GM18951 (cell line): ENCODE data around the gene KIAA0753.
"Not testable (repeated sequence)": the region's sequence is repeated elsewhere in the genome, so short reads cannot be mapped to it uniquely, and the experiment has no call there.

ENCODE experiments used
- POLR2A ChIP-seq: IDR thresholded peaks from 4 replicates; pipeline ENCODE4 v1.6.1; 2011; ENCODE audit warnings: mild to moderate bottlenecking; ENCODE audit not compliant: insufficient read length, insufficient read depth; ENCODE audit errors: extremely low read depth
- in situ Hi-C: fragments of 300-500 bp; cut with MboI; formaldehyde crosslinking; loops from one replicate; pipeline ENCODE4 v1.12.0; 2022; ENCODE audit warnings: low sequenced_read_pairs, mixed read lengths, inconsistent platforms; ENCODE audit not compliant: unreplicated experiment

The KIAA0753 gene

GRCh38 chr17:6661464-6661848, 20.9 kb upstream of the KIAA0753 start:
- in situ Hi-C loops = no loop called here
- no peak for TF ChIP-seq POLR2A

GRCh38 chr17:6660805-6661463, 20.4 kb upstream of the KIAA0753 start:
- TF ChIP-seq POLR2A = no peak
- in situ Hi-C loops = no loop called here

DNA sequence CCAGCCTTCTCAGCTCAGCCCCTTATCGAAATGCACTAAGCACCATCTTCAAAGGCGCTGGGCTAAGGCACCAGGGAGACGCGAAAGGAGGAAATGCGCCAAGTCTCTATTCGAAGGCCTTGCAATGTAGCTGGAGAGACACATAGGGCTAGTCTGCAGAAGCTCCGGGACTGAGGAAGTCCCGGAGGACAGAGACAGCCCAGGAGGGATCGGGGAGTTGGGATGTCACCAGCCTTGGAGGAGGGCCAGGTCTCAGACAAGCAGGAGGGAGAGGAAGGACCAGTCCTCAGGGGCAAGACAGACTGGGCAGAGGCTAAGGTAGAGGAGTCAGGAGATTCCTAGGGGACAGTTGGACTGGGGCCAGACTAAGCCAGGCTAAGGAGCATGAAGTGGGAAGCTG, 19.6 kb upstream of the KIAA0753 start:
- TF ChIP-seq POLR2A = no peak
- in situ Hi-C loops = no loop called here

GRCh38 chr17:6658411-6658810, 17.9 kb upstream of the KIAA0753 start:
- in situ Hi-C loops = not testable (repeated sequence)

DNA sequence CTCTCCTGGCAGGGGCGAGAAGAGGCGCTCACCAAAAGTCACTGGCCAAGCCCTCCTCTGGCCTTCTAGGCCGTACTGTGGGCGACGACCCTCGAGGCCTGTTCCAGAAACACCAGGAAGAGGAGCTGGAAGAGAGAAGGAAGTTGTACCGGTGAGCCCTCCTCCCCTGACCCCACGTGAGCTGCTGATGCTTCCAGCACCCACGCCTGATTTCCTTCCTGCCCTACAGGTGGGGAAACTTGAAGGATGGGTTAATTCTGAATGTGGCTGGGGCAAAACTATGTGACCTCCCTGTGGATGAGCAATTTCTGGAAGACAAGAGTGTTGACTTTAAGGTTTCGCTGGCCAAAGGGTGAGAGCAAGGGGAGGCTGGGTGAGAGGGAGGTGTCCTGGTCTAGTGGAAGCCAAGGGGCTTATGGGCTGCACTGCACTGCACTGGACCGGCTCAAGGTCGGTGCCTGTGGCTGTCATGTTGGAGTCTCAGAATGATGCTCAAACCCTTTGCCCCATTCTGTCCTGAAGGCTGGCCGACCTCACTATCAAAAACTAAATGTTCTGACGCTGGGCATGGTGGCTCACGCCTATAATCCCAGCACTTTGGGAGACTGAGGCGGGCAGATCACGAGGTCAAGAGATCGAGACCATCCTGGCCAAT, 17.2 kb upstream of the KIAA0753 start:
- in situ Hi-C loops = no loop called here
- TF ChIP-seq POLR2A = no peak

- in situ Hi-C loops = not testable (repeated sequence)
- TF ChIP-seq POLR2A = peak; percentile 10
Observed at GRCh38 chr17:6656797-6657632, 16.5 kb upstream of the KIAA0753 start.

GRCh38 chr17:6655732-6656361, 15.3 kb upstream of the KIAA0753 start:
- in situ Hi-C loops = not testable (repeated sequence)

DNA sequence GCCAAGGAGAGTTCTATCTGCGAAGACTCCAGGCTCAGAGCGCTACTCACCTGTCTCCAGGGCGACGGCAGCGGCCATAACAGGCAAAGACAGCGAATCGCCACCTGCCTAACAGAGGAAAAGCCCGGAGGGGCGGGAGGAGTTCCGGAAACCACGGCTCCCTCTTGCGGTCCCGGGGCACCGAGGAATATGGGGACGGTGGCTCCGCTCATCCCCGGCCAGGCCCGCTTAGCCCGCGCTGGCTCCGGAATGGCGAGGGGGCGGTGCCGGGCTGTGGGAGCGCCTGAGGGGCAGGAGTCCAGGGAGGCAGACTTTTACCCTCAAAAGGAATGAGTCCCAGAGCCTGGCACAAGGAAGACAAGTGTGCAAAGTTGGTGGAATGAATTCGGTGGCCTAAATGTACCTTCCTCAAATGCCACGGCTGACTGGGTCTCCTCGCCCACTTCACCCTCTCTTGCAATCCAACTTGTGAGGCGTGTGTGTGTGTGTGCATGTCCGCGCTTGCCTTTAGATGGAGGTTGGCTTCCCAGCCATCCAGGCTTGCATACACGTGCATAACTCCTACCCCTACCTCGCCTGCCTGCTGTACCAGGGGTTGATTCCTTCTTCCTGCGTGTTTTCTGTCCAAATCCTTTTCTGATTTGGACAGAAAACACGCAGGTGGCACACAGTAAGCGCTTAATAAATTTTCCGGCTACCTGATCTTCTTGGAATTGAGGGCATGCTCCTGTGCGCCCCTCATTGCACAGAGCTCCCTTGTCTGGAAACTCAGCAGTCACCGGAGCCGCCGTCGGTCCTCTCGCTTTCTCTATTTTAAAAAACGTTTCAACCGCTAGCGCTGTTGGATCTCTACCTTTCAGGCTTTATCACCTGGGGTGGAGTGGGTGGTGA, 14.6 kb upstream of the KIAA0753 start:
- in situ Hi-C loops = no loop called here
- TF ChIP-seq POLR2A = no peak

DNA sequence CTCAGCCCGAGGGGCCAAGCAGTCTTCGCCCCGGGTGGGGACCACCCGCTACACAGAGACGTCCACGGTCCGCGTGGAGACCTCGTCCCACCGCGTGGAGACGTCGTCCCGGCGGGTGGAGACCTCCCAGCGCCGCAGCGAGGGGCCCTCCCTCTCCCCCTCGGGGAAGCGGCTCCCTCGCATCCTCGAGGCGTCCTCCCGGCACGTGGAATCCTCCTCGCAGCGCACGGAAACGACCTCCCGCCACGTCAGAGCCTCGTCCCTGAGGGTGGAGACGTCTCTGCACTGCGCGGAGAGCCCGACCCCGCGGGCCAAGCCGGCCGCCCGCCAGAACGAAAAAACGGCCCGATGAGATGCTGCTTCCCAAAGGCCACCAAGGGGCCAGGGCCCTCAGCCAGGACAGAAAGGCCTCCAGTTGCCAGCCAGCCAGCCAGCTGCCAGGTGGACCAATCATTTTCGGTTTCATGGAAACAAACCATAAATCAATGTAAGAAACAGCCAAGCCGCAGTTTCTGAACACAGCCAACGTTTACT, 11.5 kb upstream of the KIAA0753 start:
- TF ChIP-seq POLR2A = no peak

DNA sequence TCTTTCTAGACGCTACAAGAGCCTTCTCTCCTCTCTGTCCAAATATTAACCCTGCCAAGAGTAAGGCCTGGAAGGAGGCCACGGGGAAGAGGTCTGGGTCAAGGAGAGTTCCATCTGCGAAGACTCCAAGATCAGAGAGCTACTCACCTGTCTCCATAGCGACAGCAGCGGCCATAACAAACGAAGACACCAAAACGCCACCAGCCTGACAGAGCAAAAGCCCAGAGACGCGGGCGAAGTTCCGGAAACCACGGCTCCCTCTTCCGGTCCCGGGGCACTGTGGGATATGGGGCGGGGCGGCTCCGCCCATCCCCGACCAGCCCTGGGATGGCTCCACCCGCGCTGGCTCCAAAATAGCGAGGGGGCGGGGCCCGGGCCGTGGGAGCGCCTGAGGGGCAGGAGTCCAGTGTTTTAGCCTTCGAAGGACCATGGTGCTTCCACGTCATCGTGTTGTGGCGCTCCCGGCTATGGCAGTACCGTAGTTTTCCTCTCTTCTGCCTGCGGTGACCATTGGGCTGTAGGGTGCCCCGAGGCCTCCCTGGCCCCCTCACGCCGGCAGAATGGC, 10.9 kb upstream of the KIAA0753 start, which contains the start of the genes C17orf100 and MED31:
C17orf100 (plus strand) TSS at position 409 of the 565 bp plus-strand sequence; CDS start at position 561, 152 bp downstream.
MED31 (minus strand) TSS at position 252 of the 565 bp plus-strand sequence; CDS start at position 175, 77 bp downstream.
- in situ Hi-C loops = no loop called here
- peak; percentile 77 for TF ChIP-seq POLR2A

More for the DNA sequence above, 11.5 kb upstream of the KIAA0753 start:
- in situ Hi-C loops = no loop called here

DNA sequence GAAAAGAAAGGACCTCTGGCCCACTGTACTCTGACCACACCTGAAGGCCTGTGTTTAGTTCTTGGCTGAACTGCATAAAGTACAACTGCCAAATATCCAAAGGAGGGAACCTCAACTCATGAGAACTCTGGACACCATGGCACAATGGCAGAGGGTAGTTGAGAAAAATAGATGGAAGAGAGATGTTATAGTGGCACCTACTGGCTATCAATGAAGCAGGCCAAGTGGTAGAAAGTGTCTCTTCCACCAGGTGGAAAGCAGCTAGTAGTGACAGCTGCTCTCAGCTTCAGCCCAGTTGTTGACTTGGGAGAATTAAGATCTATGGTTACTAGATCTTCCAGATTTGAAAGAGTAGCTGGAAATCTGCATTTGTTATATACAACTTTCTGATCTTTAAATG, 7.7 kb upstream of the KIAA0753 start:
- TF ChIP-seq POLR2A = no peak
- in situ Hi-C loops = no loop called here
